Sigmoid colon (tissue), 3 donors: ENCODE results near the gene GLDC.

ENCODE experiments used
- POLR2A ChIP-seq, 2 donors: fragments of 450-650 bp; IDR thresholded peaks; one replicate each; pipeline ENCODE4 v1.6.1; 2016; ENCODE audit warnings: antibody characterized with exemption in 2 of 2, mild to moderate bottlenecking in 2 of 2, moderate library complexity in 2 of 2
- TF ChIP-seq, protein P1 (sequence below), 4 experiments: fragments of 450-650 bp in 3 of 4; fragments of 200-600 bp in 1 of 4; IDR thresholded peaks; one replicate each; pipeline ENCODE4 v1.5.1; 2016 to 2019; ENCODE audit warnings: antibody characterized with exemption in 4 of 4, mild to moderate bottlenecking in 3 of 4, moderate library complexity in 2 of 4

DNA sequence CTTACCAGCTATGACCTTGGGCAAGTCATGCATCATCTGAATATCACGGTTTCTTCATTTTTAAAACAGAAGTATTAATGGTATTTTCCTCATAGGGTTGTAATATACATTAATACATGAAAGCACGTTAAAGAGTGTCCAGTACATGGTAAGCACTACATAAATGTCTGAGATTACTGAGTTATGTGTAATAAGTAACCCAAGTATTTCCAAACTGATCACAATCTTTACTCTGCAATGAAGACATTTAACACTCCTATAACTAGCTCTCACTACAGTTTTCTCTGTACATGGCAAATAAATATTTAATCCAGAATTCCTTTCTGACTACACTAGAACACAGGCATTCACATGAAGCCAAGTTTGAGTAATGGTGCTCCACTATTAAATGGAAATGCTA lies 4.0 kb downstream of the GLDC start:
- TF ChIP-seq POLR2A (IDR thresholded peaks at IDR 0.05): no peak
- TF ChIP-seq, protein P1, sequence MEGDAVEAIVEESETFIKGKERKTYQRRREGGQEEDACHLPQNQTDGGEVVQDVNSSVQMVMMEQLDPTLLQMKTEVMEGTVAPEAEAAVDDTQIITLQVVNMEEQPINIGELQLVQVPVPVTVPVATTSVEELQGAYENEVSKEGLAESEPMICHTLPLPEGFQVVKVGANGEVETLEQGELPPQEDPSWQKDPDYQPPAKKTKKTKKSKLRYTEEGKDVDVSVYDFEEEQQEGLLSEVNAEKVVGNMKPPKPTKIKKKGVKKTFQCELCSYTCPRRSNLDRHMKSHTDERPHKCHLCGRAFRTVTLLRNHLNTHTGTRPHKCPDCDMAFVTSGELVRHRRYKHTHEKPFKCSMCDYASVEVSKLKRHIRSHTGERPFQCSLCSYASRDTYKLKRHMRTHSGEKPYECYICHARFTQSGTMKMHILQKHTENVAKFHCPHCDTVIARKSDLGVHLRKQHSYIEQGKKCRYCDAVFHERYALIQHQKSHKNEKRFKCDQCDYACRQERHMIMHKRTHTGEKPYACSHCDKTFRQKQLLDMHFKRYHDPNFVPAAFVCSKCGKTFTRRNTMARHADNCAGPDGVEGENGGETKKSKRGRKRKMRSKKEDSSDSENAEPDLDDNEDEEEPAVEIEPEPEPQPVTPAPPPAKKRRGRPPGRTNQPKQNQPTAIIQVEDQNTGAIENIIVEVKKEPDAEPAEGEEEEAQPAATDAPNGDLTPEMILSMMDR (IDR thresholded peaks at IDR 0.05): no peak
